GM13976 (cell line): ENCODE measurements around the gene TCIRG1.

ENCODE experiments used
- DNase-seq: peaks from one replicate; pipeline ENCODE4 v3.0.0; 2012; ENCODE audit warnings: low spot score
- CTCF ChIP-seq: IDR thresholded peaks from 2 replicates; pipeline ENCODE4 v1.5.1; 2012; ENCODE audit warnings: borderline replicate concordance, mild to moderate bottlenecking; ENCODE audit not compliant: insufficient read depth; ENCODE audit errors: extremely low read depth, missing control alignments, control extremely low read depth
- in situ Hi-C: fragments of 300-500 bp; cut with MboI; formaldehyde crosslinking; loops from one replicate; pipeline ENCODE4 v1.12.0; 2022; ENCODE audit warnings: low sequenced_read_pairs, mixed read lengths, inconsistent platforms; ENCODE audit not compliant: unreplicated experiment

TCIRG1 gene

GRCh38 chr11:68008381-68009337, 30.2 kb upstream of the TCIRG1 start:
- TF ChIP-seq CTCF: no peak
- DNase-seq: no peak
- in situ Hi-C loops: no loop called here

GRCh38 chr11:68009391-68010089, 29.3 kb upstream of the TCIRG1 start:
- in situ Hi-C loops: no loop called here

GRCh38 chr11:68010090-68011041, 28.5 kb upstream of the TCIRG1 start, which contains the start of gene ALDH3B1:
Gene ALDH3B1, plus strand, starts transcription at chr11:68010327. Its CDS starts 4,971 bp downstream, at chr11:68015298.
- in situ Hi-C loops: no loop called here
- no peak for TF ChIP-seq CTCF
- no peak for DNase-seq

More at GRCh38 chr11:68009391-68010089, 29.3 kb upstream of the TCIRG1 start:
- no peak for TF ChIP-seq CTCF
- DNase-seq: no peak

- in situ Hi-C loops: no loop called here
- no peak for TF ChIP-seq CTCF
These were observed 27.5 kb upstream of the TCIRG1 start for GRCh38 chr11:68011051-68011943.

GRCh38 chr11:68012044-68012842, 26.6 kb upstream of the TCIRG1 start:
- DNase-seq: no peak
- in situ Hi-C loops: no loop called here
- TF ChIP-seq CTCF: no peak

More at GRCh38 chr11:68011051-68011943, 27.5 kb upstream of the TCIRG1 start:
- DNase-seq: no peak
